Stimulated activated CD8-positive, alpha-beta memory T cell treated with anti-CD3 and anti-CD28 coated beads, Interleukin-15, amount 100 ng/mL, for 1 hour (primary cell): Measurements from ENCODE around the gene AP3B1.

ENCODE experiments used
- DNase-seq: peaks from one replicate; pipeline ENCODE4 v3.0.0-alpha.2; 2020; ENCODE audit warnings: low read depth

Gene AP3B1, protein sequence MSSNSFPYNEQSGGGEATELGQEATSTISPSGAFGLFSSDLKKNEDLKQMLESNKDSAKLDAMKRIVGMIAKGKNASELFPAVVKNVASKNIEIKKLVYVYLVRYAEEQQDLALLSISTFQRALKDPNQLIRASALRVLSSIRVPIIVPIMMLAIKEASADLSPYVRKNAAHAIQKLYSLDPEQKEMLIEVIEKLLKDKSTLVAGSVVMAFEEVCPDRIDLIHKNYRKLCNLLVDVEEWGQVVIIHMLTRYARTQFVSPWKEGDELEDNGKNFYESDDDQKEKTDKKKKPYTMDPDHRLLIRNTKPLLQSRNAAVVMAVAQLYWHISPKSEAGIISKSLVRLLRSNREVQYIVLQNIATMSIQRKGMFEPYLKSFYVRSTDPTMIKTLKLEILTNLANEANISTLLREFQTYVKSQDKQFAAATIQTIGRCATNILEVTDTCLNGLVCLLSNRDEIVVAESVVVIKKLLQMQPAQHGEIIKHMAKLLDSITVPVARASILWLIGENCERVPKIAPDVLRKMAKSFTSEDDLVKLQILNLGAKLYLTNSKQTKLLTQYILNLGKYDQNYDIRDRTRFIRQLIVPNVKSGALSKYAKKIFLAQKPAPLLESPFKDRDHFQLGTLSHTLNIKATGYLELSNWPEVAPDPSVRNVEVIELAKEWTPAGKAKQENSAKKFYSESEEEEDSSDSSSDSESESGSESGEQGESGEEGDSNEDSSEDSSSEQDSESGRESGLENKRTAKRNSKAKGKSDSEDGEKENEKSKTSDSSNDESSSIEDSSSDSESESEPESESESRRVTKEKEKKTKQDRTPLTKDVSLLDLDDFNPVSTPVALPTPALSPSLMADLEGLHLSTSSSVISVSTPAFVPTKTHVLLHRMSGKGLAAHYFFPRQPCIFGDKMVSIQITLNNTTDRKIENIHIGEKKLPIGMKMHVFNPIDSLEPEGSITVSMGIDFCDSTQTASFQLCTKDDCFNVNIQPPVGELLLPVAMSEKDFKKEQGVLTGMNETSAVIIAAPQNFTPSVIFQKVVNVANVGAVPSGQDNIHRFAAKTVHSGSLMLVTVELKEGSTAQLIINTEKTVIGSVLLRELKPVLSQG

DNA sequence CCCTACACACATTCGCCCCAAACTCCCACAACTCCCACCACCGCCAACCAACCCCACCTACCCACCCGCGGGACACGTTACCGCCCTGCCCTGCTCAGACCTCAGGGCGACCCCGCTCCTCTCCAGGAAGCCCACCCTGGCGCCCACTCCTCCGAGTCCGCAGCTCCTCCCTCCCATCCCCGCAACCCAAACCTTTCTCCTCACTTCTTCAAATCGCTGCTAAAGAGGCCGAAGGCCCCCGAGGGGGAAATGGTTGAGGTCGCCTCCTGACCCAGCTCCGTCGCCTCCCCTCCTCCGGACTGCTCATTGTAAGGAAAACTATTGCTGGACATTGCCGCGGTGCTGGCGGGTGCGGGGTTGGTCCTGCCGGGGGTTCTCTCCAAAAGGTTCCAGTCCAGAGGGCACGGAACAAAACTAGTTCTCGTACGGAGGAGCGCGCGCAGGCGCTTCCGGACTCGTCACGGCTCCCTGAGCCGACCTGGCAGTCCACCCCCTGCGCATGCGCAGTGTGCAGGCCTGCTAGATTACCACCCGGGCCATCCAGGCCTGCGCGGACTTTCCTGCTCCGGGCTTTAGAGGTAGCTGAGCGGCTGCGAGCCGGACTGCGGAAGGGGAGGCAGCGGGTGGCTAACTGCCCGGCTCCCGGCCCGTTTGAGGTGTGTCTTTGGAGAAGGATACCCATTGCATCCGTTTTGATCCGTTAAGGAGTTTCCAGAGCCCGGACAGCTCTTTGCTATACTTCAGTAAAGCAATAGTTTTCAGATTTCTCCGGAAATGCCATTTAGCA is at the start of gene AP3B1:
TSS of gene AP3B1 (minus strand) at position 451 of the 787 bp plus-strand sequence. CDS start at position 332, 119 bp downstream.
- peak; percentile 90 for DNase-seq

- no peak for DNase-seq
Measured at GRCh38 chr5:78341440-78341839, 46.9 kb upstream of the AP3B1 start.

- DNase-seq: no peak
Measured at GRCh38 chr5:78339617-78340436, 45.3 kb upstream of the AP3B1 start.

- DNase-seq: no peak
Measured at GRCh38 chr5:78336698-78337097, 42.2 kb upstream of the AP3B1 start.

DNA sequence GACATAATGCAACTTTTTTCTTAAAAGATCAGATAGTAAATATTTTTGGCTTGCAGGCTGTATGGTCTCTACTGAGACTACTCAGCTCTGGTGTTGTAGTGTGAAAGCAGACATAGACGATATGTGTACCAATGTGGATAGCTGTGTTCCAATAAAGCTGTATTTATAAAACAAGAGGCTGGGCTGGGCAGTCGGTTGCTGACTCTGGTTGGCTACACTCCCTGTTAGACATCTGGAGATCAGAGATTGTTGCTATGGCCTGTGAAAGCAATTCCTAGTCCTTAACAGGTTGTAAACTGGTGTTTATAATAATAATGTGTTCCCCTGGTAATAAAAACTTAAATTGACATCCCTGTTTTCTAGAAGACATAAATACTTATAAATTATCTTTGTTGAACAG is 41.5 kb upstream of the AP3B1 start:
- no peak for DNase-seq

DNA sequence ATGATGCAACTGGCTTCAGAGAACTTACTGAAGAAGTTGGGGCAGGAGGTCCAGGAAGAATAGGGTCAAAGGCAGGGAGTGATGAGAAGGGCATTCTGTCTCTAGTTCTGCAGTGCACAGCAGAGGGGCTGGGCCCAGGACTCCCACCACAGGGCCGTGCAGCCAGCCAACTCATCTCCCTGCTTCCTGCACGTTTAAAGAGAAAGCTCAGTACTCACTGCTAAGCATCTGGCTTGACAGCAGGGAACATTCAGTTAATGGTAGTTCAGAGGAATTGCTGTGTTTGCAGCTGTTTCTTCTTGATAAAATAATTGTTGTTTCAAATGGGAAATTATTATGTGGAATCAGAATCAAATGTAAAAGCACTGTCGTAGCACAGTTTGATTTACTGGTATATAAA is 40.3 kb upstream of the AP3B1 start:
- no peak for DNase-seq

DNA sequence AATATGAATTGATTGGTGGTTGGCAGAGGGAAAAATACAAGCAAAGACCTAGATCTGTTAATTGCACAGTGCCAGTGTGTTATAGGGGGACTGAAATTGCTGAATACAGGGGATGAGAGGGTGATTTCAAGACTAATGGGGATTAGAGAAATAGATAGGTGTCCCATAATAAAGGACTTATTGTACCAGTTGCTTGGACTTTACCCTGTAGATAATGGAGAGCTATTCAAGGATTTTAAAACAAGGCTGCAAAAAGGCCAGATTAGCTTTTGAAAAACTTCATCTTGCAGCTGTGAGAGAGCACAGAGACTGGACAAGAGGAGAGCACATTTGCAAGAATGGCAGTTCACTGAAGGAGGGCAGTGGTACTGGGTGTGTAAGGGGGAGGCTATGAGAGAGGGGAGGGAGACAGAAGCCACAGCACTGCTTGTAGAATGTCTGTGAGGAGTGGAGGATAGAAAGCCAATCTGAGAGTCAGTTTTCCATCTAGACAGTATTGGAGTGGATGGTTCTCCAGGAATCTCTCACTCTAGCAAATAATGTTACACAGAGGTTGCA is 37.1 kb upstream of the AP3B1 start:
- no peak for DNase-seq

GRCh38 chr5:78328585-78329173 is 34.2 kb upstream of the AP3B1 start:
- no peak for DNase-seq

GRCh38 chr5:78327761-78328510 is 33.4 kb upstream of the AP3B1 start:
- DNase-seq: no peak

DNA sequence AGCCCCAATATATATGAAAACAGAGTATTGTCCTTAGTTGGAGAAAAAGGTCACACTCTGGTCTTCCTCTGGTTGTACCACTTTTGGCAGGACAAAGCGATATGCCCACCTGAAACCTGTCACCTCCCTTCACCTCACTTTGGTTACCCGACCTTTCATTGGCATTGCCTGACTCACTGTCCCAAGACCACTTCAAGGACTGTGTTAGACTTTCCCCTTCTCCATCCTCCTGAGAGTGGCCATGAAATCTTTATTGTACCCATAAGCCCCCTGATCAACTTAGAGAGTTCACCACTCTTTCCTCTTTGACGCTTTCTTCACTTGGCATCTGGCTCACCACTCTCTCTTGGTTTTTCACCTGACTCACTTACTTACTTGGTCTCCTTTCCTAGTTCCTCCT is 32.4 kb upstream of the AP3B1 start:
- no peak for DNase-seq

GRCh38 chr5:78323241-78323640 is 28.7 kb upstream of the AP3B1 start:
- no peak for DNase-seq

DNA sequence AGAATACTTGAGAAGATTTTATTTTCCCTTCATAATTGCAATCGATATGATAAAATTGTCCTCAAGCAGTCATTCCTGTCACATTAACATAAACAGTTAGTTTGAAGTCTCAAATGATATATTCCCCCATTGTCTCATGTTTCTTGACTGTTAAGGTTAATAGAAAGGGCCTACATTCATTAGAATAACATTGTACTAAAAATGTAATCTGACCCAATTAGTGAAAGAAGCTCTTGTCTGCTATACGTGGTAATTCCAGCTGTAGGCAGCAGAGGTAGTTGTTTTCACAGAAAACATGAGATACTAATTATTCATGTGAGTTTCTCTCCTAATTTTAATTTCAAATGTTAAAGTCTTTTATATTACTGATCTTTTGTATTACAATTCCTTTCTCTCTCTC is 25.9 kb upstream of the AP3B1 start:
- DNase-seq: no peak

GRCh38 chr5:78318337-78318736 is 23.8 kb upstream of the AP3B1 start:
- no peak for DNase-seq

GRCh38 chr5:78317515-78317914 is 23.0 kb upstream of the AP3B1 start:
- no peak for DNase-seq

DNA sequence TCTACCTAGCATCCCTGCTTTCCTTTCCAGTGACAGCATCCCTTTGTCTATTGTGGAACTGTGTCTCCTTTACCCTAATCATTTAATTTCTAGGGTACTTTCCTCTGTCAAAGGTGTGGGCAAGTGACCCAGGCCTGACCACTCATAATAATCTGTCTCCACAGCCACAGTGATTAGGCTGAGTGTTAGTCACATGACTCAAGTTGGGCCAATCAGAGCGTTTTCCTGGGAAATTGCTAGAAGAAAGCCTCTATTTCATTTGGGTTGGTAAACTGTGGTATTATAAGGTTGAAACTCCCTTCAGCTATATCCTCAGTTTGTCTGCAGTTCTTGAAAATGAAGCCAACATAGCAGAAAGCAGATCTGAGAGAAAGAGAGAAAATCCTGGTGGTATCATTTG is 14.2 kb upstream of the AP3B1 start:
- DNase-seq: no peak

DNA sequence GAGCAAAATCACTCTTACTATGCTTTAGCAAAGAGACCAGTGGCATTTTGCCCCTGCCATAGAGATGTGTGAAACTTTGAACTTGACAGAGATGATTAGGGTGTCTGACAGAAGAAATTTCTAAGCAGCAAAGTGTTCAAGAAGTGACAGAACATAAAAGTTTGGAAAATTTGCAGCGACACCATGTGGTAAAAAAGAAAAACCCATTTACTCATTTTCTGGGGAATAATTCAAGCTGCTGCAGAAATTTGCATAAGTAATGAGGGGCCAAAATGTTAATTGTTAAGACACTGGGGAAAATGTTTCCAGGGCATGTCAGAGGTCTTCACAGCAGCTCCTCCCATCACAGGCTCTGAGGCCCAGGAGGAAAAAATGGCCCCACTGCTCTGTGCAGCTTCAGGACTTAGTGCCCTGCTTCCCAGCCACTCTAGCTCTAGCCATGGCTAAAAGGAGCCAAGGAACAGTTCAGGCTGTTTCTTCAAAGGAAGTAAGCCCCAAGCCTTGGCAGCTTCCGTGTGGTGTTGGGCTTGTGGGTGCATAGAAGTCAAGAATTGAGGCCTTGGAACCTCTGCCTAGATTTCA is 6.1 kb upstream of the AP3B1 start:
- no peak for DNase-seq

- peak; percentile 18 for DNase-seq
Measured at GRCh38 chr5:78295035-78295961, 800 bp upstream of the AP3B1 start.

GRCh38 chr5:78293851-78294247 is 649 bp downstream of the AP3B1 start:
- DNase-seq: no peak
